B cell (primary cell): ENCODE results near the gene GPR162.

ENCODE experiments used
- CTCF ChIP-seq: fragments of 200-600 bp; IDR thresholded peaks from one replicate; pipeline ENCODE4 v1.8.0; 2022; ENCODE audit warnings: antibody characterized with exemption, mild to moderate bottlenecking
- EZH2 ChIP-seq: IDR thresholded peaks from 2 replicates; pipeline ENCODE4 v1.6.1; 2012; ENCODE audit warnings: borderline replicate concordance, low read depth, mild to moderate bottlenecking, moderate library complexity, low read length; ENCODE audit not compliant: insufficient read depth, poor library complexity, severe bottlenecking

DNA sequence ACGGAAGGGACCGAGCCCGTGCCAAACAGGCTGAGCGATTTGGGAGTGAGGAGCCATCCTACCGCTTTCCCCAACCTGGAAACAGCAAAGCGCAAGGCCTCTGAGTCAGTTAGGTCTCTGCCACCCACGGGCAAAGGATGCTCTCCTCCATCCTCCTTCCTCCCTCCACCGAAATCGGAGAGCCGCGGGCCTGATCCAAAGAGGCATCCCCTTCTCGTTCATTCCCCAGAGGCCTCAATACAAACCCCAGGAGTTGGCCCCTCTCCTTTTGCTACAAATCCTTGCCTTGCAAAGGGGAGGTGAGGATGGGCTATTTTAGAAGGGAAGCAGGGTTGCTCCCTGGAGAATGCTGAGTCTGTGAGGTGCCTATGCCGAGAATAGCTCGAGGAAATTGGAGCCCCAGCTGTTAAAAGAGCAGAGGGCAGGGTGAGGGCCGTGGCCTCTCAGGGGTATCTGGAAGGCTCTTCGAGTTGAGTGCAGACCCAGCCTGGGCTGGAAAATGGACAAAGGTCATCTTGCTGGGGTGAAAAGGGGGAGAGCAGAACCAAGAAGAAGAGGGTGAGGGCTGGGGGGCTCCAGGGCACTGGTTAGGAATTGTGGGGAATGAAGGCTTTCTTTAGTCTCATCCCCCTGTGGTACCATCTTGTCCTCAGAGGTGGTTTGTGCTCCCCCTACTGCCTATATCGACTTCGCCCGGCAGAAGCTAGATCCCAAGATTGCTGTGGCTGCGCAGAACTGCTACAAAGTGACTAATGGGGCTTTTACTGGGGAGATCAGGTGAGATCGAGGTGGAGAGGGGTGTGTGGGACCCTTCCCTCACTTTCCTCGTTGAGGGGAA lies 46.8 kb downstream of the GPR162 start:
- no peak for TF ChIP-seq CTCF
- TF ChIP-seq EZH2 = no peak
